ENCODE measurements around the gene LRMDA.

The LRMDA gene

GRCh38 chr10:76451911-76452310, 1020.5 kb downstream of the LRMDA start:
- H3K4me3 ChIP-seq = no peak overlapping the region
- DNase-seq (ENCODE audit: low spot score) = no peak
- H3K27ac ChIP-seq = no peak overlapping the region
- no peak for TF ChIP-seq CTCF (IDR thresholded peaks at IDR 0.05)

GRCh38 chr10:76453332-76453731, 1021.9 kb downstream of the LRMDA start:
- DNase-seq (ENCODE audit: low spot score) = no peak
- H3K27ac ChIP-seq = no peak overlapping the region
- H3K4me3 ChIP-seq = no peak overlapping the region
- no peak for TF ChIP-seq CTCF (IDR thresholded peaks at IDR 0.05)

- no peak for DNase-seq (ENCODE audit: low spot score)
- Histone ChIP-seq H3K4me3 (no peak overlapping the region), H3K27ac (peak overlapping the region in 1 of 2 donors; percentile 20)
- no peak for TF ChIP-seq CTCF (IDR thresholded peaks at IDR 0.05)
Measured at GRCh38 chr10:76453997-76454396, 1022.6 kb downstream of the LRMDA start.

GRCh38 chr10:76454506-76455140, 1023.2 kb downstream of the LRMDA start:
- no peak for DNase-seq (ENCODE audit: low spot score)
- Histone ChIP-seq H3K27ac (peak overlapping the region; percentile 61 to 91), H3K4me3 (no peak overlapping the region)
- TF ChIP-seq CTCF (IDR thresholded peaks at IDR 0.05) = no peak

GRCh38 chr10:76456197-76456596, 1024.8 kb downstream of the LRMDA start:
- peak overlapping the region; percentile 61 to 91 for H3K27ac ChIP-seq
- no peak for TF ChIP-seq CTCF (IDR thresholded peaks at IDR 0.05)
- DNase-seq (ENCODE audit: low spot score) = peak; percentile 85
- H3K4me3 ChIP-seq = no peak overlapping the region

- H3K27ac ChIP-seq = peak overlapping the region; percentile 18 to 73
Measured at GRCh38 chr10:76459016-76459730, 1027.7 kb downstream of the LRMDA start.

More at GRCh38 chr10:76459016-76459730, 1027.7 kb downstream of the LRMDA start:
- H3K4me3 ChIP-seq = peak overlapping the region; percentile 8
- no peak for DNase-seq (ENCODE audit: low spot score)
- no peak for TF ChIP-seq CTCF (IDR thresholded peaks at IDR 0.05)

All from coronary artery (tissue), 2 donors.